GM23338 (cell line): Measurements from ENCODE around the gene CLCN2. TPM values are rescaled to one million over a fixed set of nuclear protein-coding genes. Genes with fewer than 3 reads are reported as not detected.

Experiments
- ATAC-seq: fragments of 200-7000 bp; cut with Tn5 transposase; 3 replicates; pipeline ENCODE4 v1.9.1; 2020
- DNase-seq: peaks from one replicate; pipeline ENCODE4 v3.0.0-alpha.2; 2015; ENCODE audit warnings: low spot score
- H2AFZ ChIP-seq: fragments of 200-600 bp; sonication (generic); 2 replicates; pipeline ENCODE4 v1.8.0; 2016; ENCODE audit warnings: antibody characterized with exemption, mild to moderate bottlenecking, moderate library complexity
- H3F3A ChIP-seq: fragments of 200-600 bp; sonication (generic); replicated peaks from 2 replicates; pipeline ENCODE4 v1.8.0; 2017; ENCODE audit warnings: antibody characterized with exemption, mixed run types, low read depth
- H3K27ac ChIP-seq: fragments of 200-600 bp; sonication (generic); 2 replicates; pipeline ENCODE4 v1.6.1; 2016; ENCODE audit warnings: low read depth
- H3K27me3 ChIP-seq: fragments of 200-600 bp; sonication (generic); 2 replicates; pipeline ENCODE4 v1.8.0; 2016; ENCODE audit warnings: mild to moderate bottlenecking, mixed run types, moderate library complexity; ENCODE audit not compliant: insufficient read depth
- H3K36me3 ChIP-seq: fragments of 200-600 bp; sonication (generic); 2 replicates; pipeline ENCODE4 v1.8.0; 2016; ENCODE audit warnings: mild to moderate bottlenecking; ENCODE audit not compliant: insufficient read depth
- H3K4me1 ChIP-seq: fragments of 200-600 bp; sonication (generic); 2 replicates; pipeline ENCODE4 v1.8.0; 2016; ENCODE audit warnings: mild to moderate bottlenecking, moderate library complexity; ENCODE audit not compliant: insufficient read depth
- H3K4me2 ChIP-seq: fragments of 200-600 bp; sonication (generic); 2 replicates; pipeline ENCODE4 v1.7.1; 2017; ENCODE audit warnings: mixed run types
- H3K4me3 ChIP-seq: fragments of 200-600 bp; sonication (generic); 2 replicates; pipeline ENCODE4 v1.6.1; 2016; ENCODE audit warnings: mixed run types
- H3K79me2 ChIP-seq: fragments of 200-600 bp; sonication (generic); replicated peaks from 2 replicates; pipeline ENCODE4 v1.8.0; 2017; ENCODE audit warnings: mild to moderate bottlenecking; ENCODE audit not compliant: insufficient read depth
- H3K9me2 ChIP-seq: fragments of 200-600 bp; sonication (generic); 2 replicates; pipeline ENCODE4 v1.8.0; 2017; ENCODE audit not compliant: insufficient read depth
- H4K20me1 ChIP-seq: fragments of 200-600 bp; sonication (generic); replicated peaks from 2 replicates; pipeline ENCODE4 v1.8.0; 2017; ENCODE audit warnings: mild to moderate bottlenecking; ENCODE audit not compliant: insufficient read depth
- H3K27ac Mint-ChIP-seq: 2 replicates; pipeline ENCODE4 v1.8.0; 2020; ENCODE audit warnings: inconsistent platforms, mild to moderate bottlenecking, moderate library complexity, mixed read lengths
- H3K27me3 Mint-ChIP-seq: 3 replicates; pipeline ENCODE4 v1.8.0; 2022; ENCODE audit warnings: low read depth, mild to moderate bottlenecking, moderate library complexity, mixed read lengths, inconsistent platforms; ENCODE audit not compliant: insufficient read depth, poor library complexity
- H3K36me3 Mint-ChIP-seq: 3 replicates; pipeline ENCODE4 v1.8.0; 2021; ENCODE audit warnings: low read depth, mild to moderate bottlenecking, inconsistent platforms, moderate library complexity, mixed read lengths
- H3K4me1 Mint-ChIP-seq: 3 replicates; pipeline ENCODE4 v1.8.0; 2020; ENCODE audit warnings: mild to moderate bottlenecking, inconsistent platforms, mixed read lengths
- H3K4me3 Mint-ChIP-seq: 3 replicates; pipeline ENCODE4 v1.8.0; 2021; ENCODE audit warnings: moderate library complexity, mild to moderate bottlenecking, inconsistent platforms, mixed read lengths
- H3K9me3 Mint-ChIP-seq: 3 replicates; pipeline ENCODE4 v1.8.0; 2020; ENCODE audit warnings: moderate library complexity, mild to moderate bottlenecking, inconsistent platforms, mixed read lengths
- CREB1 ChIP-seq: fragments of 250-450 bp; sonication (Bioruptor Pico); IDR thresholded peaks from 2 replicates; pipeline ENCODE4 v1.5.0; 2020; ENCODE audit warnings: low read depth, mild to moderate bottlenecking, moderate library complexity
- ETS1 ChIP-seq: IDR thresholded peaks from 2 replicates; pipeline ENCODE4 v1.6.1; 2016; ENCODE audit warnings: antibody characterized with exemption
- EZH2 ChIP-seq: fragments of 200-600 bp; sonication (generic); IDR thresholded peaks from one replicate; pipeline ENCODE4 v1.8.0; 2017; ENCODE audit warnings: antibody characterized with exemption, mild to moderate bottlenecking, low read depth; ENCODE audit not compliant: unreplicated experiment
- EZH2phosphoT487 ChIP-seq: fragments of 200-600 bp; sonication (generic); IDR thresholded peaks from one replicate; pipeline ENCODE4 v1.8.1; 2018; ENCODE audit warnings: antibody characterized with exemption; ENCODE audit not compliant: unreplicated experiment
- JUNB ChIP-seq: IDR thresholded peaks from one replicate; pipeline ENCODE4 v1.6.1; 2016; ENCODE audit warnings: antibody characterized with exemption; ENCODE audit not compliant: unreplicated experiment
- POLR2AphosphoS5 ChIP-seq: IDR thresholded peaks from 2 replicates; pipeline ENCODE4 v1.6.1; 2016; ENCODE audit warnings: antibody characterized with exemption, low read depth
- ZNF331 ChIP-seq: fragments of 250-450 bp; sonication (Bioruptor Pico); IDR thresholded peaks from 2 replicates; pipeline ENCODE4 v1.5.0; 2020; ENCODE audit warnings: low read depth, mild to moderate bottlenecking, moderate library complexity
- polyA plus RNA-seq: library from polyadenylated mRNA; unstranded; fragments of >200 nt; fragmentation: Nextera tagmentation; extraction: Ambion mirVana; gene quantifications from 2 replicates; pipeline ENCODE4 v1.2.1, GENCODE V29; 2016
- small RNA-seq: library from RNA; depleted of rRNA; stranded (forward); fragments of <200 nt; gene quantifications from one replicate; pipeline ENCODE3, GENCODE V24; 2014; ENCODE audit warnings: low replicate concordance
- total RNA-seq: library from RNA; depleted of rRNA; stranded (reverse); fragments of >200 nt; shearing (Covaris generic); gene quantifications from 2 replicates; pipeline ENCODE4 v1.2.3, GENCODE V29; 2014; rRNA removed
- TF ChIP-seq, protein P1 (sequence below): IDR thresholded peaks from one replicate; pipeline ENCODE4 v1.6.1; 2018; ENCODE audit warnings: antibody characterized with exemption; ENCODE audit not compliant: unreplicated experiment

The CLCN2 gene
- total and polyA plus RNA-seq, 2 experiments from 2014 or later: 7.0 to 9.2 TPM

GRCh38 chr3:184298759-184299487, 62.5 kb downstream of the CLCN2 start, which contains the start of gene PSMD2:
TSS of gene PSMD2 (plus strand) at chr3:184299241. CDS start at chr3:184299267, 26 bp downstream.
- no peaks in the 10 kb centered on the region for H3K27me3 ChIP-seq
- peaks cover 32% of the 10 kb centered on the region for H3K36me3 ChIP-seq
- peaks cover 10% of the 10 kb centered on the region for H3K4me1 Mint-ChIP-seq
- DNase-seq (peak; percentile 99), ATAC-seq (peak; percentile 98)
- peaks cover 11% of the 10 kb centered on the region; the same call in 1 of the 2 replicates for H3F3A ChIP-seq
- H3K27ac Mint-ChIP-seq: peak within 1 kb of the TSS; percentile 95
- TF ChIP-seq JUNB (no peak), CREB1 (CRISPR knock-in tag) (peak; percentile 12; the same call in 1 of the 2 replicates), POLR2AphosphoS5 (peak; percentile 90), ETS1 (peak; percentile 90)
- peaks cover 46% of the 10 kb centered on the region for H3K36me3 Mint-ChIP-seq
- H2AFZ ChIP-seq: peak within 1 kb of the TSS; percentile 97
- peaks cover 34% of the 10 kb centered on the region for H3K79me2 ChIP-seq
- peak within 1 kb of the TSS; percentile 99 for H3K4me3 Mint-ChIP-seq
- peaks cover 18% of the 10 kb centered on the region for H4K20me1 ChIP-seq
- H3K27ac ChIP-seq: peak within 1 kb of the TSS; percentile 92
- H3K9me3 Mint-ChIP-seq: no peaks in the 10 kb centered on the region
- peaks cover 7% of the 10 kb centered on the region; the same call in 1 of the 2 replicates for H3K4me1 ChIP-seq
- H3K27me3 Mint-ChIP-seq: peaks cover 8% of the 10 kb centered on the region
- H3K4me3 ChIP-seq: peak within 1 kb of the TSS; percentile 98
- peak within 1 kb of the TSS; percentile 99 for H3K4me2 ChIP-seq
- no peaks in the 10 kb centered on the region for H3K9me2 ChIP-seq

GRCh38 chr3:184296616-184297015, 64.8 kb downstream of the CLCN2 start:
- Mint-ChIP-seq H3K9me3 (no peaks in the 10 kb centered on the region), H3K27me3 (peaks cover 13% of the 10 kb centered on the region), H3K36me3 (peaks cover 23% of the 10 kb centered on the region), H3K4me1 (peaks cover 10% of the 10 kb centered on the region), H3K4me3 (no peak overlapping the region), H3K27ac (no peak overlapping the region)
- H3K4me3 ChIP-seq: no peak overlapping the region
- peaks cover 24% of the 10 kb centered on the region for H3K79me2 ChIP-seq
- DNase-seq (no peak), ATAC-seq (no peak)
- no peak overlapping the region for H3K4me2 ChIP-seq
- peaks cover 12% of the 10 kb centered on the region for H3K36me3 ChIP-seq
- no peaks in the 10 kb centered on the region for H3K9me2 ChIP-seq
- H3K27me3 ChIP-seq: no peaks in the 10 kb centered on the region
- peaks cover 7% of the 10 kb centered on the region; the same call in 1 of the 2 replicates for H3K4me1 ChIP-seq
- peaks cover 8% of the 10 kb centered on the region for H4K20me1 ChIP-seq
- TF ChIP-seq EZH2phosphoT487 (no peak), POLR2AphosphoS5 (no peak), ZNF331 (CRISPR knock-in tag) (no peak), EZH2 (no peak), ETS1 (no peak), JUNB (no peak), CREB1 (CRISPR knock-in tag) (no peak)
- TF ChIP-seq, protein P1, sequence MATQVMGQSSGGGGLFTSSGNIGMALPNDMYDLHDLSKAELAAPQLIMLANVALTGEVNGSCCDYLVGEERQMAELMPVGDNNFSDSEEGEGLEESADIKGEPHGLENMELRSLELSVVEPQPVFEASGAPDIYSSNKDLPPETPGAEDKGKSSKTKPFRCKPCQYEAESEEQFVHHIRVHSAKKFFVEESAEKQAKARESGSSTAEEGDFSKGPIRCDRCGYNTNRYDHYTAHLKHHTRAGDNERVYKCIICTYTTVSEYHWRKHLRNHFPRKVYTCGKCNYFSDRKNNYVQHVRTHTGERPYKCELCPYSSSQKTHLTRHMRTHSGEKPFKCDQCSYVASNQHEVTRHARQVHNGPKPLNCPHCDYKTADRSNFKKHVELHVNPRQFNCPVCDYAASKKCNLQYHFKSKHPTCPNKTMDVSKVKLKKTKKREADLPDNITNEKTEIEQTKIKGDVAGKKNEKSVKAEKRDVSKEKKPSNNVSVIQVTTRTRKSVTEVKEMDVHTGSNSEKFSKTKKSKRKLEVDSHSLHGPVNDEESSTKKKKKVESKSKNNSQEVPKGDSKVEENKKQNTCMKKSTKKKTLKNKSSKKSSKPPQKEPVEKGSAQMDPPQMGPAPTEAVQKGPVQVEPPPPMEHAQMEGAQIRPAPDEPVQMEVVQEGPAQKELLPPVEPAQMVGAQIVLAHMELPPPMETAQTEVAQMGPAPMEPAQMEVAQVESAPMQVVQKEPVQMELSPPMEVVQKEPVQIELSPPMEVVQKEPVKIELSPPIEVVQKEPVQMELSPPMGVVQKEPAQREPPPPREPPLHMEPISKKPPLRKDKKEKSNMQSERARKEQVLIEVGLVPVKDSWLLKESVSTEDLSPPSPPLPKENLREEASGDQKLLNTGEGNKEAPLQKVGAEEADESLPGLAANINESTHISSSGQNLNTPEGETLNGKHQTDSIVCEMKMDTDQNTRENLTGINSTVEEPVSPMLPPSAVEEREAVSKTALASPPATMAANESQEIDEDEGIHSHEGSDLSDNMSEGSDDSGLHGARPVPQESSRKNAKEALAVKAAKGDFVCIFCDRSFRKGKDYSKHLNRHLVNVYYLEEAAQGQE: no peak
- H3K27ac ChIP-seq: no peak overlapping the region
- H3F3A ChIP-seq: peaks cover 2% of the 10 kb centered on the region; the same call in 1 of the 2 replicates
- no peak overlapping the region for H2AFZ ChIP-seq

Small RNA genes lying within 50 kb of the gene (small RNA-seq; reads per million reads assigned to genes)
- gene SNORD66: 66.5 reads per million, percentile 99 among the genes with 10 or more reads in this experiment

Other genes starting within 250 kb of the CLCN2 start
- gene EIF2B5, start 226.2 kb downstream of the CLCN2 start, total RNA-seq: 36.6 and 43.3 TPM in 2 replicates
- 26.4 and 27.8 TPM in 2 replicates for gene EIF2B5, start 226.2 kb downstream of the CLCN2 start, polyA plus RNA-seq
- gene DVL3, start 206.2 kb downstream of the CLCN2 start, total RNA-seq: 50.2 and 55.5 TPM in 2 replicates
- 25.6 and 33.5 TPM in 2 replicates for gene DVL3, start 206.2 kb downstream of the CLCN2 start, polyA plus RNA-seq
- 269 and 305 TPM in 2 replicates for gene AP2M1, start 186.8 kb downstream of the CLCN2 start, total RNA-seq
- gene AP2M1, start 186.8 kb downstream of the CLCN2 start, polyA plus RNA-seq: 190 and 215 TPM in 2 replicates
- gene ABCF3, start 175.4 kb downstream of the CLCN2 start, total RNA-seq: 48.9 and 60.4 TPM in 2 replicates
- 32.7 and 33.4 TPM in 2 replicates for gene ABCF3, start 175.4 kb downstream of the CLCN2 start, polyA plus RNA-seq
- 0.66 TPM in 1 of 2 replicates, not detected in the other for gene VWA5B2, start 132.0 kb downstream of the CLCN2 start, total RNA-seq
- gene VWA5B2, start 132.0 kb downstream of the CLCN2 start, polyA plus RNA-seq: not detected in 2 replicates
- 107 and 109 TPM in 2 replicates for gene ALG3, start 112.6 kb downstream of the CLCN2 start, total RNA-seq
- gene ALG3, start 112.6 kb downstream of the CLCN2 start, polyA plus RNA-seq: 76.9 and 87.9 TPM in 2 replicates
- gene EEF1AKMT4, start 111.9 kb downstream of the CLCN2 start, total RNA-seq: 9.8 and 14.3 TPM in 2 replicates
- 11.2 and 12.9 TPM in 2 replicates for gene EEF1AKMT4, start 111.9 kb downstream of the CLCN2 start, polyA plus RNA-seq
- 1.3 and 1.5 TPM in 2 replicates for gene CAMK2N2, start 100.1 kb downstream of the CLCN2 start, total RNA-seq
- 0.32 and 0.63 TPM in 2 replicates for gene CAMK2N2, start 100.1 kb downstream of the CLCN2 start, polyA plus RNA-seq
- gene ECE2, start 85.6 kb downstream of the CLCN2 start, total RNA-seq: 0.24 TPM in 1 of 2 replicates, not detected in the other
- gene ECE2, start 85.6 kb downstream of the CLCN2 start, polyA plus RNA-seq: 0.48 TPM in 1 of 2 replicates, not detected in the other
- gene PSMD2, start 62.4 kb downstream of the CLCN2 start, total RNA-seq: 328 and 507 TPM in 2 replicates
- 101 and 117 TPM in 2 replicates for gene PSMD2, start 62.4 kb downstream of the CLCN2 start, polyA plus RNA-seq
- 552 and 565 TPM in 2 replicates for gene EIF4G1, start 47.0 kb downstream of the CLCN2 start, total RNA-seq
- gene EIF4G1, start 47.0 kb downstream of the CLCN2 start, polyA plus RNA-seq: 227 and 239 TPM in 2 replicates
- gene FAM131A, start 24.0 kb downstream of the CLCN2 start, total RNA-seq: 14.8 and 31.8 TPM in 2 replicates
- 6.7 and 9.6 TPM in 2 replicates for gene FAM131A, start 24.0 kb downstream of the CLCN2 start, polyA plus RNA-seq
- gene POLR2H, start 105 bp upstream of the CLCN2 start, total RNA-seq: 182 and 199 TPM in 2 replicates
- gene POLR2H, start 105 bp upstream of the CLCN2 start, polyA plus RNA-seq: 190 and 205 TPM in 2 replicates
- gene THPO, start 16.6 kb upstream of the CLCN2 start, total RNA-seq: 0.14 and 0.97 TPM in 2 replicates
- 0.47 and 1.9 TPM in 2 replicates for gene THPO, start 16.6 kb upstream of the CLCN2 start, polyA plus RNA-seq
- gene CHRD, start 18.4 kb upstream of the CLCN2 start, total RNA-seq: 0.66 and 1.1 TPM in 2 replicates
- gene CHRD, start 18.4 kb upstream of the CLCN2 start, polyA plus RNA-seq: 0.23 and 0.34 TPM in 2 replicates
- 1.0 and 2.0 TPM in 2 replicates for gene EPHB3, start 200.2 kb upstream of the CLCN2 start, total RNA-seq
- gene EPHB3, start 200.2 kb upstream of the CLCN2 start, polyA plus RNA-seq: 0.54 and 0.57 TPM in 2 replicates